Neural progenitor cell (in vitro differentiated cells): Measurements from ENCODE around the gene CDC25B. TPM values are rescaled to one million over a fixed set of nuclear protein-coding genes. Genes with fewer than 3 reads are reported as not detected.

Experiments used
- DNase-seq: peaks from one replicate; pipeline ENCODE4 v3.0.0-alpha.2; 2016; ENCODE audit warnings: low spot score
- H2AFZ ChIP-seq: fragments of 200-600 bp; sonication (generic); replicated peaks from 2 replicates; pipeline ENCODE4 v1.6.1; 2016; ENCODE audit warnings: antibody characterized with exemption
- H3F3A ChIP-seq: fragments of 200-600 bp; sonication (generic); 2 replicates; pipeline ENCODE4 v1.6.1; 2016; ENCODE audit warnings: antibody characterized with exemption, low read depth
- H3K27ac ChIP-seq: fragments of 200-600 bp; sonication (generic); 2 replicates; pipeline ENCODE4 v1.5.1; 2016; ENCODE audit warnings: mild to moderate bottlenecking
- H3K27me3 ChIP-seq: fragments of 200-600 bp; sonication (generic); 2 replicates; pipeline ENCODE4 v1.6.1; 2016; ENCODE audit warnings: mild to moderate bottlenecking, moderate library complexity
- H3K36me3 ChIP-seq: fragments of 200-600 bp; sonication (generic); 2 replicates; pipeline ENCODE4 v1.5.1; 2016
- H3K4me1 ChIP-seq: fragments of 200-600 bp; sonication (generic); 2 replicates; pipeline ENCODE4 v1.6.1; 2016; ENCODE audit warnings: mixed run types
- H3K4me2 ChIP-seq: fragments of 200-600 bp; sonication (generic); 2 replicates; pipeline ENCODE4 v1.6.1; 2016
- H3K4me3 ChIP-seq: fragments of 200-600 bp; sonication (generic); 2 replicates; pipeline ENCODE4 v1.5.1; 2016
- H3K79me2 ChIP-seq: fragments of 200-600 bp; sonication (generic); 2 replicates; pipeline ENCODE4 v1.6.1; 2016; ENCODE audit warnings: low read depth
- H3K9ac ChIP-seq: fragments of 200-600 bp; sonication (generic); 2 replicates; pipeline ENCODE4 v1.6.1; 2016
- H3K9me3 ChIP-seq: fragments of 200-600 bp; sonication (generic); 2 replicates; pipeline ENCODE4 v1.5.1; 2016; ENCODE audit warnings: low read depth
- H4K20me1 ChIP-seq: fragments of 200-600 bp; sonication (generic); 2 replicates; pipeline ENCODE4 v1.6.1; 2016; ENCODE audit warnings: low read depth
- H3K27ac Mint-ChIP-seq: 3 replicates; pipeline ENCODE4 v1.8.0; 2021; ENCODE audit warnings: mixed read lengths
- H3K27me3 Mint-ChIP-seq: 2 replicates; pipeline ENCODE4 v1.8.0; 2022; ENCODE audit warnings: low read depth, mild to moderate bottlenecking, inconsistent platforms, moderate library complexity, mixed read lengths; ENCODE audit not compliant: insufficient read depth
- H3K36me3 Mint-ChIP-seq: 3 replicates; pipeline ENCODE4 v1.8.0; 2021; ENCODE audit warnings: mixed read lengths
- H3K4me1 Mint-ChIP-seq: 3 replicates; pipeline ENCODE4 v1.8.0; 2021; ENCODE audit warnings: mixed read lengths
- H3K4me3 Mint-ChIP-seq: 3 replicates; pipeline ENCODE4 v1.8.0; 2021; ENCODE audit warnings: mild to moderate bottlenecking, moderate library complexity, mixed read lengths
- H3K9me3 Mint-ChIP-seq: 3 replicates; pipeline ENCODE4 v1.8.0; 2020; ENCODE audit warnings: mixed read lengths
- CTCF ChIP-seq: fragments of 200-600 bp; sonication (generic); IDR thresholded peaks from 2 replicates; pipeline ENCODE4 v1.5.1; 2017; ENCODE audit warnings: antibody characterized with exemption, mild to moderate bottlenecking
- EZH2 ChIP-seq: fragments of 200-600 bp; sonication (generic); IDR thresholded peaks from 2 replicates; pipeline ENCODE4 v1.6.1; 2017; ENCODE audit warnings: antibody characterized with exemption, mild to moderate bottlenecking, moderate library complexity
- EZH2phosphoT487 ChIP-seq: fragments of 200-600 bp; sonication (generic); IDR thresholded peaks from 2 replicates; pipeline ENCODE4 v1.6.1; 2017; ENCODE audit warnings: antibody characterized with exemption
- total RNA-seq: library from RNA; depleted of rRNA; stranded (reverse); fragments of >200 nt; gene quantifications from 2 replicates; pipeline ENCODE4 v1.2.3, GENCODE V29; 2015; ENCODE audit warnings: low replicate concordance

CDC25B gene
- 9.3 and 22.9 TPM in 2 replicates for total RNA-seq

- Mint-ChIP-seq H3K36me3 (peaks cover 7% of the 10 kb centered on the region), H3K4me1 (peaks cover 46% of the 10 kb centered on the region), H3K27ac (peak within 1 kb of the TSS; percentile 80), H3K9me3 (no peaks in the 10 kb centered on the region), H3K4me3 (peak within 1 kb of the TSS; percentile 92), H3K27me3 (peaks cover 17% of the 10 kb centered on the region)
- DNase-seq, result peak; percentile 94
- Histone ChIP-seq H3K4me3 (peak within 1 kb of the TSS; percentile 68), H3K27ac (no peak within 1 kb of the TSS), H4K20me1 (peaks cover 9% of the 10 kb centered on the region), H3K36me3 (no peaks in the 10 kb centered on the region), H3K9ac (no peak within 1 kb of the TSS), H3K27me3 (peaks cover 30% of the 10 kb centered on the region), H3K9me3 (no peaks in the 10 kb centered on the region), H3K4me1 (peaks cover 28% of the 10 kb centered on the region), H2AFZ (peak within 1 kb of the TSS; percentile 59), H3K79me2 (no peaks in the 10 kb centered on the region), H3F3A (peaks cover 30% of the 10 kb centered on the region), H3K4me2 (peak within 1 kb of the TSS; percentile 90)
- TF ChIP-seq CTCF (peak; percentile 48), EZH2phosphoT487 (no peak)
Measured at GRCh38 chr20:3795511-3796468, at the start of gene CDC25B. Gene CDC25B, plus strand, starts transcription at chr20:3796310. Its CDS starts 222 bp downstream, at chr20:3796532.

GRCh38 chr20:3747471-3747870, 48.6 kb upstream of the CDC25B start:
- DNase-seq, result no peak
- H3K9ac ChIP-seq, result no peak overlapping the region
- Mint-ChIP-seq H3K27ac (no peak overlapping the region), H3K9me3 (peaks cover 13% of the 10 kb centered on the region), H3K36me3 (peaks cover 5% of the 10 kb centered on the region), H3K4me3 (no peak overlapping the region), H3K4me1 (peaks cover 8% of the 10 kb centered on the region), H3K27me3 (peaks cover 42% of the 10 kb centered on the region)
- H3K79me2 ChIP-seq, result no peaks in the 10 kb centered on the region
- H4K20me1 ChIP-seq, result peaks cover 20% of the 10 kb centered on the region
- H3K9me3 ChIP-seq, result no peaks in the 10 kb centered on the region
- H2AFZ ChIP-seq, result no peak overlapping the region
- H3K36me3 ChIP-seq, result no peaks in the 10 kb centered on the region
- no peak overlapping the region for H3K4me2 ChIP-seq
- peaks cover 21% of the 10 kb centered on the region for H3F3A ChIP-seq
- no peak for TF ChIP-seq EZH2
- no peak overlapping the region for H3K27ac ChIP-seq
- H3K27me3 ChIP-seq, result peaks cover 93% of the 10 kb centered on the region
- H3K4me1 ChIP-seq, result peaks cover 4% of the 10 kb centered on the region
- no peak overlapping the region for H3K4me3 ChIP-seq

GRCh38 chr20:3748073-3748472, 48.0 kb upstream of the CDC25B start:
- Histone ChIP-seq H3K9ac (no peak overlapping the region), H3K4me2 (no peak overlapping the region), H3K27me3 (peaks cover 99% of the 10 kb centered on the region), H4K20me1 (peaks cover 25% of the 10 kb centered on the region), H3K4me3 (no peak overlapping the region), H3K79me2 (no peaks in the 10 kb centered on the region), H3K9me3 (no peaks in the 10 kb centered on the region), H2AFZ (no peak overlapping the region), H3K4me1 (peaks cover 4% of the 10 kb centered on the region), H3K27ac (no peak overlapping the region), H3F3A (peaks cover 26% of the 10 kb centered on the region), H3K36me3 (no peaks in the 10 kb centered on the region)
- H3K27ac Mint-ChIP-seq, result no peak overlapping the region
- H3K36me3 Mint-ChIP-seq, result peaks cover 5% of the 10 kb centered on the region
- H3K9me3 Mint-ChIP-seq, result peaks cover 13% of the 10 kb centered on the region
- H3K4me3 Mint-ChIP-seq, result no peak overlapping the region
- peaks cover 11% of the 10 kb centered on the region for H3K4me1 Mint-ChIP-seq
- TF ChIP-seq EZH2phosphoT487 (no peak), EZH2 (no peak), CTCF (no peak)
- H3K27me3 Mint-ChIP-seq, result peaks cover 47% of the 10 kb centered on the region
- DNase-seq, result no peak
